Measurements from ENCODE around the gene CARM1.
"Not testable (repeated sequence)": the region's sequence is repeated elsewhere in the genome, so short reads cannot be mapped to it uniquely, and the experiment has no call there.

Gene CARM1

DNA sequence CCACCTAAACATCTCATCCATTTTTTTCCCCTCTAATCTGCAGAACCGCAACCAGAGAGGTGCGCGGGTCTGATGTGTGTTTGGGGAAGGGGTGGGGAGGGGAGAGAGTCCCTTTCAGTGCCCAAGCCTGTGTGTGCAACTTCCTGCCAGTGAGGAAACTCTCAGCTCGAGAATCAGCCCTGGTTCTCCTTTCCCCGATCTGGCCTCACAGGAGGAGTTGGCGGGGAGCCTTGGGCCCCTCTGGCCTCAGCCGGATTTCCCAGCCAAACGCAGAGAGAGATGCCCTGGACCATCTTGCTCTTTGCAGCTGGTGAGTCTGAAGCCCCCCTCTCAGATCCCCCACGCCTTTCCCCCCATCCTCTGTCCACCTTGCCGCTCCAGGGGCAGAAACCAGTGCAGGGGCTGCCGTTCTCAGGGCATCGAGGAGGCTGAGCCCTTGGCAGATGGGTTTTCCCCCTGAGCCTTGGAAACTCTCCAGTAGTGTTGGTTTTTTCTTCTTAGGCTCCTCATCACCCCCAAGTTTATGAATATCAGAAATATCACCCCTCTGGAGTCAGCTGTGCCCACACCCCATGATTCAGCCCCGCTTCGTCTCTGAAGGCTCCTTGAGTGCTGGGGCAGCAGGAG, 23.0 kb upstream of the CARM1 start, which contains the start of gene C19orf38:
Gene C19orf38, plus strand, starts transcription at position 186 of the 627 bp plus-strand sequence. Its CDS starts 94 bp downstream, at position 280.
- DNase-seq = no peak

DNA sequence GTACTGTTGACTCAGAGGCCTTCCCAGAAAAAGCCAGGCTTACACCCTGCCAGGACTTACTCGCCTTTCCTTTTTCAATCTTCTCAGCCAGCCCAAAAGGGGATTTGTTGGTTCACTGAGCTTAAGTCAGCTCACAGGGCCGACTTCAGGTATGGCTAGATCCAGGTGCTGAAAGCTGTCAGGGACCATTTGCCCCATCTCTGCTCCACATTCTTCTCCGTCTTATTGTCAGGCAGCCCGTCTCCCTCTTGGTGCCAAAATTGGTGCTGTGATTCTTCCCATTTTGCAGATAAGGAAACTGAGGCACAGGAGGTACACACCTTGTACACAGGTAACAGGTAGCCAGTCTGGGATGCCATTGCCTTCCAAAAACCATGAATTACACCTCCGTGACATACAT, 20.7 kb upstream of the CARM1 start:
- no peak for DNase-seq

- DNase-seq = no peak
Measured at GRCh38 chr19:10852098-10852800, 19.1 kb upstream of the CARM1 start.

- no peak for DNase-seq
Measured at GRCh38 chr19:10852941-10853340, 18.4 kb upstream of the CARM1 start.

GRCh38 chr19:10854350-10855089, 16.8 kb upstream of the CARM1 start:
- DNase-seq = no peak

- DNase-seq = no peak
Measured at GRCh38 chr19:10855879-10856522, 15.4 kb upstream of the CARM1 start.

- not testable (repeated sequence) for DNase-seq
Measured at GRCh38 chr19:10856899-10857298, 14.5 kb upstream of the CARM1 start.

DNA sequence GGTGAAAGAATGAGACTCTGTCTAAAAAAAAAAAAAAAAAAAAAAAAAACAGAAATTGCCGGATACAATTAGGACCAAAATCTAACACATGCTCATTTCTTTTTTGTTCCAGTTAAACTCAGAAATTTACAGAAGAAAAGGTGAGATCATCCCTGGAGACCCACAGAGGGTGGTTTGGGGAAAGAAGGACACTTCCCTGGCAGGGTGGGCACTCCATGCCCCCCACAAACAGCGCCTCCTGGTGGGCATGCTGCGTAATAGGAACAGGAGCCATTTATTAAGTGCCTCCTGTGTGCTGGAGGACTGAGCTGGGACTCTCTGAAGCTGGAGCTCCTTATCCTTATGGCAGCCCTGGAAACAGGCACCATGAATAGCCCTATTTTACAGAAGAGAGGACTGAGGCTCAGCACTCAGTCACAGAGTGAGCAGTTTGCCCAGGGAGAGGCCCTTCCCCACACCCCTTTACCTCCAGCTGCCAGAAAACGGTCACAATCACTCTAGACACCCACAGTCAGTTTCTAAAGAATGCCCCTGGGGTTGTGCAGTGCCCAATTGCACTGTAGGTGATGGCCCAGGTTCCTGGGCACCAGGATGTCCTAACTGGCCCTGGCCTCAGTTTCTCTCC, 13.0 kb upstream of the CARM1 start:
- no peak for DNase-seq

DNA sequence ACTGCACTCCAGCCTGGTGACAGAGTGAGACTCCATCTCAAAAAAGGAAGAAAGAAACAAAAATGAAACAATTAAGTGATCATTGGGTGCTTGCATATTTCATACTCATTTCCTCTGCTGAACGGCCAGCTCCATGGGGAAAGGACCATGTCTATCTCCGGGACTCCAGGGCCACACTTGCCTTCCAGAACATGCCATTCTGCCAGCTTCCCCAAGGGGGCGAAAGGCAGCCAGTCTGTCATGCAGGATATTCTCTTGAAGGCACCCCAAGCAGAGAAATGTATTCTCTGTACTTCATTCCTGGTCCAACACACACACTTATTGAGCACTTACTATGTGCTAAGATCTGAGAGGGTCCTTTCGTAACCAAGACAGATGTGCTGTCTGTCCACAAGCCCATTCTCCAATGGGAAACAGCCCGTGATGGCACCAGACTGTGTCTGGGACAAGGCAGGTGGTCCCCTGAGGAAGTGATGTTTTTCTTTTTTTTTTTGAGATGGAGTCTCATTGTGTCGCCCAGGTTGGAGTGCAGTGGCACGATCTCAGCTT, 10.2 kb upstream of the CARM1 start:
- DNase-seq = no peak

DNA sequence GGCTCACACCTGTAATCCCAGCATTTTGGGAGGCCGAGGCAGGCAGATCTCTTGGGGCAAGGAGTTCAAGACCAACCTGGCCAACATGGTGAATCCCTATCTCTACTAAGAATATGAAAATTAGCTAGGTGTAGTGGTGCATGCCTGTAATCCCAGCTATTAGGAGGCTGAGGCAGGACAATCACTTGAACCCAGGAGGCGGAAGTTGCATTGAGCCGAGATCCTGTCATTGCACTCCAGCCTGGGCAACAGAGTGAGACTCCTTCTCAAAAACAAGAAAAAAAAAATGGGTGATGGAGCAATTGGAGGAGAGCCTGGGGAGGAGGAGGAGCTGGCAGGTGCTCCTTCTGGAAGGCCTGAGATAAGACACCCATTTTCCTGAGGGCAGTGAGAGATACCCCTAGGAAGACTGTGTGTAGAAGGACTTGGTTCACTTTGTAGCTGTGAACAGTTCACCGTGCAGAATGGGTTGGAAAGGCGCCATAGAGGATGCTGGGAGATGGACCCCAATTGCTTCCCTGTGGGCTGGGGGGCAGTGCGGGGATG, 8.7 kb upstream of the CARM1 start:
- no peak for DNase-seq

DNA sequence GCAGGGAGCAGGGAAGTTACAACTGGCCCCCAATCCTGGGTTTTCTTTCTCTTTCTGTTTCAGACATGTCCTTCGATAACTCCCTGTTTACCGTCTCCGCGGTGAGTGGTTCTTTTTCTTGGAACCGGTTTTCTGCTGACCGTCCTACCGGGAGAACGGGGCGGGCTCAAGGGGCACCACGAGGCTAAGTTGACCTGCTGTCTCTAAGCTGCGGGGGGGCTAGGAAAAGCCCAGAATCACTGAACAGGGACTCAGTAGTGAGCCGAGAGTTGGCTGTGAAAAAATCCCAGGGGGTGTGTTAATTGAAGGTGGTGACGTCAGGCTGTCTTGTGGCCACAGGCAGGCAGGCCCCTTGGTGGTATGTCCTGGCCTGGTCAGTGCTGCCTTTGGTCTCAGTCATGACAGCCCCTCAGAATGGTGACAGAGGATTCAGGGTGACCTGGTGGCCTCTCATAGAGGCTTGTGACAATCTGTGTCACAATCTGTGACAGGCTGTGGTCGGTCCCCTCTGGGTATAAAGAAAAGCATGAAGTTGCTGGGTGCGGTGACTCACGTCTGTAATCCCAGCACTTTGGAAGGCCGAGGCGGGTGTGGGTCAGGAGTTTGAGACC, 8.1 kb upstream of the CARM1 start:
- no peak for DNase-seq

DNA sequence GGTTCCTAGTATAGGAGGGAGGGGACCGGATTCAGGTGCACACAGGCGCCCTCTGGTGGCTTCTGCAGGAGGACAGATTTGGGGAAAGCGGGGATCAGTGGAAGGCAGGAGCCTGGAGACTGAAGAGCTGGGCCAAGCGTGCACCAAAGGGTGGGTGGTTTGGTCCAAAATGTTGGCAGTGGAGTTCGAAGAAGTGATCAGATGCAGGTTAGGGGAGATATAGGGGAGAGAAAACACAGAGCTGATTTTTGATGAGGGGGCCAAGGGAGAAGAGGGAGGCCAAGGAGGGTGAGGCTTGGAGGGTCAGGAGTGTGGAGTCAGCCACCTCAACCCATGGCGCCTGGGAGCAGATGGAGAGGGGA, 6.8 kb upstream of the CARM1 start:
- DNase-seq = peak; percentile 66

DNA sequence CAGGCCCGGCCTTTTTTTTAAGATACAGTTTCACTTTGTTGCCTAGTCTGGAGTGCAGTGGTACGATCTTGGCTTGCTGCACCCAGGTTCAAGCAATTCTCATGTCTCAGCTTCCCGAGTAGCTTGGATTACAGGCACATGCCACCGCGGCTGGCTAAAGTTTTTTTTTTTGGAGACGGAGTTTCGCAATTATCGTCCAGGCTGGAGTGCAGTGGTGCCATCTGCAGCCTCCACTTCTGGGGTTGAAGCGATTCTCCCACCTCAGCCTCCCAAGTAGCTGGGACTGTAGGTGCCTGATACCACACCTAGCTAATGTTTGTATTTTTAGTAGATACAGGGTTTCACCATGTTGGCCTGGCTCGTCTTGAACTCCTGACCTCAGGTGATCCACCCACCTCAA, 4.9 kb upstream of the CARM1 start:
- no peak for DNase-seq

DNA sequence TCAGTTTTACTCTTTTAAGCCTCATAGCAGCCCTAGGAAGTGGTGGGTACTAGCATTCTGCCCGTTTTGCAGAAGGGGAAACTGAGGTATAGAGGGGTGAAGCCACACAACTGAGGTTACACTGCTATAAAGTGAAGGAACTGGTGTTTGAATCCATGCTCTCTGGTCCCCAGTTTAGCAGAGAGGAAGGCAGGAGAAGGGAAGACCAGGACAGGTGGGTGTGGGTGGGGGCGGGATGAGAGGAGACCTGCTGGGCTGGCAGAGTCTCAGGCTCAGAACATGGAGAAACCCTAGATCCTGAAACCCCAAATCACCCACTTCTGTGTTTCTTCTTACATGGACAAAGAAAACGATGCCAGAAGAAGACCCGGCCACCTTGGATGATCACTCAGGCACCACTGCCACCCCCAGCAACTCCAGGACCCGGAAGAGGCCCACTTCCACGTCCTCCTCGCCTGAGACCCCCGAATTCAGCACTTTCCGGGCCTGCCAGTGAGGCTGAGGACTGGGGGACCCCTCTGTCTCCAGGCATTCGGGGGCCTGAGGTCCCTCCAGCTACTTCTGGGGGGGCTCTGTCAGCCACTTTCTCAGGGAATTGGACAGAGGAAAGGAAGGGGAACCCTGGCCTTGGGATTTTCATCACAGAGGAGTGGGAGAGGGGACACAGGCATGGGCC, 2.3 kb upstream of the CARM1 start:
- no peak for DNase-seq

GRCh38 chr19:10869872-10870311, 1.5 kb upstream of the CARM1 start:
- not testable (repeated sequence) for DNase-seq

DNA sequence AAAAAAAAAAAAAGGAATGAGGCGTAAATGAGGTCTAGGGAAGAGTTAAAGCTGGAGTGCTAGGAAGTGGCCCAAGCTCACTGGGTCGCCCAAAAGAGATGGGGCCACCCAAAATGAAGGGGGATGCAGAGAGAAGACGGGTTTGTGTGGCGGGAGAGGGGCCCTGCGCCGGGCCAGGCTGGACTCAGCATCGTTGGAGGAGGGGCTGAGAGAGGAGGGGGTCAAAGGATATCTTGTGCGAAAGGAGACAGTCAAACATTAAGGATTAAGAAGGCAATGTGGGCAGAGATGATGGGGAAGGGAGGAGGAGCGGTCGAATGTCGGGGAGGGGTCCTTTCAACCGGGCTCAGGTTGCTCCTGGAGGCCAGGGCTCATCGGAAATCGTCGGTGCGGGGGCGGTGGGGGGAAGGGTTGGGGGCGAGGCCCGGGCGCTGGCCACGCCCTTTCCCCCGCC, 825 bp upstream of the CARM1 start:
- DNase-seq = no peak

GRCh38 chr19:10871711-10872545, 575 bp downstream of the CARM1 start:
- no peak for DNase-seq

- DNase-seq = no peak
Measured at GRCh38 chr19:10872546-10873107, 1.3 kb downstream of the CARM1 start.

- DNase-seq = no peak
Measured at GRCh38 chr19:10874024-10874423, 2.7 kb downstream of the CARM1 start.
